ENCODE results near the gene ZC2HC1B. TPM values are rescaled to one million over a fixed set of nuclear protein-coding genes. Genes with fewer than 3 reads are reported as not detected.

Gene ZC2HC1B
- total and polyA plus RNA-seq, 9 of the 15 experiments (the other 6 are each of a cell fraction or from before 2014, with no cell fraction given) = not detected

- TF ChIP-seq HNRNPK (IDR thresholded peaks at IDR 0.05; ENCODE audit: low read depth, low read length, poor library complexity, severe bottlenecking) (peak; percentile 44), SIRT6 (IDR thresholded peaks at IDR 0.05; ENCODE audit: low read depth, low read length) (no peak), PCBP1 (IDR thresholded peaks at IDR 0.05; ENCODE audit: low read depth, low read length, poor library complexity, severe bottlenecking) (no peak), ZNF311 (CRISPR knock-in tag; IDR thresholded peaks at IDR 0.05) (0 out of 2 replicates have a peak, but pooled peaks have one; percentile 27), EWSR1 (IDR thresholded peaks at IDR 0.05; ENCODE audit: borderline replicate concordance, low read depth, partially characterized antibody) (no peak), TCF3 (CRISPR knock-in tag; IDR thresholded peaks at IDR 0.05) (peak; percentile 42; the same call in 1 of the 2 replicates), NFE2 (IDR thresholded peaks at IDR 0.05; ENCODE audit: low read depth) (no peak), NKRF (IDR thresholded peaks at IDR 0.05; ENCODE audit: borderline replicate concordance) (no peak), CBFA2T2 (conservative IDR thresholded peaks at IDR 0.05) (peak; percentile 30; the same call in 1 of the 2 replicates)
Observed at GRCh38 chr6:143976806-143977349, 112.6 kb downstream of the ZC2HC1B start (continued).

GRCh38 chr6:143980921-143981320 is 116.6 kb downstream of the ZC2HC1B start:
- no peak overlapping the region for H2AFZ ChIP-seq (ENCODE audit: low read depth, low read length)
- ATAC-seq = no peak
- H3K27ac ChIP-seq (ENCODE audit: extremely low read depth, low read depth, low read length) = no peak overlapping the region
- H3K27me3 ChIP-seq (ENCODE audit: control insufficient read depth in 2 of 2, insufficient read depth in 2 of 2, low read length in 2 of 2) = no peaks in the 10 kb centered on the region
- BruUV-seq (replicated peaks) = no TSS peak
- CTCF ChIA-PET (ENCODE audit: low intra/inter-chr PET ratio) = no interaction called here
- no peak overlapping the region for H3K9ac ChIP-seq (ENCODE audit: insufficient read depth in 1 of 2, low read depth in 2 of 2, low read length in 2 of 2)
- DNase-seq (ENCODE audit: extremely low read depth in 1 of 4, low spot score in 3 of 4) = no peak
- no peaks in the 10 kb centered on the region for H3K36me3 ChIP-seq (ENCODE audit: control insufficient read depth, insufficient read depth, low read length)
- no peaks in the 10 kb centered on the region for H3K9me1 ChIP-seq (ENCODE audit: control insufficient read depth, insufficient read depth, low read length)
- WGBS (ENCODE audit: insufficient coverage, low coverage, missing lambda C conversion rate) = 57% methylated on average over 1 of the region's 1 CpG
- no peaks in the 10 kb centered on the region for H3K79me2 ChIP-seq (ENCODE audit: control insufficient read depth, insufficient read depth, low read length)
- no peaks in the 10 kb centered on the region for H4K20me1 ChIP-seq (replicated peaks; ENCODE audit: control insufficient read depth, insufficient read depth, low read length)
- peaks cover 5 to 15% of the 10 kb centered on the region in 2 experiments for H3K4me1 ChIP-seq (replicated peaks in 1 of 2; ENCODE audit: control insufficient read depth in 2 of 2, insufficient read depth in 2 of 2, low read length in 2 of 2)
- no peaks in the 10 kb centered on the region for H3K9me3 ChIP-seq (replicated peaks; ENCODE audit: control insufficient read depth, insufficient read depth, low read depth, low read length)
- H3K4me3 ChIP-seq = no peak overlapping the region
- H3K4me2 ChIP-seq (ENCODE audit: insufficient read depth, low read length) = no peak overlapping the region
- in situ Hi-C loops (cut with MboI) = no loop called here
- intact Hi-C loops (cut with micrococcal nuclease) = no loop called here
- FAIRE-seq = no peak
- POLR2A ChIA-PET = no interaction called here
- TF ChIP-seq MTA1 (IDR thresholded peaks at IDR 0.05; ENCODE audit: borderline replicate concordance) (no peak), ZNF175 (CRISPR knock-in tag; IDR thresholded peaks at IDR 0.05; ENCODE audit: low read depth) (no peak), ZC3H11A (IDR thresholded peaks at IDR 0.05; ENCODE audit: low read depth, low read length) (no peak), TBL1XR1 (IDR thresholded peaks at IDR 0.05; ENCODE audit: low read length in 2 of 2) (no peak), MYC (IDR thresholded peaks at IDR 0.05; ENCODE audit: low read depth, low read length) (no peak), MYC (CRISPR knock-in tag; IDR thresholded peaks at IDR 0.05; ENCODE audit: borderline replicate concordance, low read depth) (no peak), ADNP (tag; IDR thresholded peaks at IDR 0.05) (no peak), ZNF511 (CRISPR knock-in tag; IDR thresholded peaks at IDR 0.05) (no peak), U2AF2 (optimal IDR thresholded peaks at IDR 0.05; ENCODE audit: low read depth, low read length) (no peak), MBD2 (IDR thresholded peaks at IDR 0.05; ENCODE audit: borderline replicate concordance, low read depth) (no peak), PREB (CRISPR knock-in tag; IDR thresholded peaks at IDR 0.05) (no peak)

Measured in K562 (cell line).